NCI-H2227 (cell line): ENCODE measurements around the gene VTI1A.

Experiments used
- DNase-seq: peaks from one replicate; lab custom pipeline; 2025; ENCODE audit not compliant: unreplicated experiment; lab: John Stamatoyannopoulos, UW

Gene VTI1A

GRCh38 chr10:112634096-112634830 is 187.2 kb downstream of the VTI1A start:
- DNase-seq: no peak

GRCh38 chr10:112637901-112638300 is 190.9 kb downstream of the VTI1A start:
- DNase-seq: no peak

GRCh38 chr10:112639298-112639697 is 192.3 kb downstream of the VTI1A start:
- DNase-seq: no peak

GRCh38 chr10:112640638-112641037 is 193.6 kb downstream of the VTI1A start:
- no peak for DNase-seq

- no peak for DNase-seq
Observed at GRCh38 chr10:112643600-112644264, 196.7 kb downstream of the VTI1A start.

- no peak for DNase-seq
Observed at GRCh38 chr10:112644265-112644645, 197.2 kb downstream of the VTI1A start.

GRCh38 chr10:112649006-112649821 is 202.2 kb downstream of the VTI1A start:
- DNase-seq: no peak

- DNase-seq: no peak
Observed at GRCh38 chr10:112649822-112650152, 202.8 kb downstream of the VTI1A start.

GRCh38 chr10:112650588-112651030 is 203.6 kb downstream of the VTI1A start:
- DNase-seq: no peak

- no peak for DNase-seq
Observed at GRCh38 chr10:112653215-112653614, 206.2 kb downstream of the VTI1A start.

GRCh38 chr10:112653851-112654250 is 206.8 kb downstream of the VTI1A start:
- no peak for DNase-seq

GRCh38 chr10:112654794-112655193 is 207.8 kb downstream of the VTI1A start:
- DNase-seq: no peak

- no peak for DNase-seq
Observed at GRCh38 chr10:112655722-112656121, 208.7 kb downstream of the VTI1A start.

- no peak for DNase-seq
Observed at GRCh38 chr10:112658465-112658864, 211.4 kb downstream of the VTI1A start.

- no peak for DNase-seq
Observed at GRCh38 chr10:112658900-112659638, 212.1 kb downstream of the VTI1A start.

- DNase-seq: no peak
Observed at GRCh38 chr10:112663234-112664125, 216.5 kb downstream of the VTI1A start.

GRCh38 chr10:112666094-112666493 is 219.1 kb downstream of the VTI1A start:
- DNase-seq: no peak

GRCh38 chr10:112669989-112670388 is 223.0 kb downstream of the VTI1A start:
- no peak for DNase-seq

GRCh38 chr10:112671743-112672142 is 224.7 kb downstream of the VTI1A start:
- DNase-seq: no peak

GRCh38 chr10:112672706-112673105 is 225.7 kb downstream of the VTI1A start:
- no peak for DNase-seq
